Endothelial cell of umbilical vein (primary cell): ENCODE measurements around the gene NPTN. TPM values are rescaled to one million over a fixed set of nuclear protein-coding genes. Genes with fewer than 3 reads are reported as not detected.

ENCODE experiments used
- BruUV-seq: library from RNA; stranded (reverse); fragments of 400-500 nt; replicated peaks from 2 replicates; lab custom pipeline; 2021; lab: Mats Ljungman, UMichigan
- CTCF ChIA-PET: fragments of 300-600, 350-600 bp; sonication (Branson Sonifier 250); formaldehyde crosslinking; loops from one replicate; lab custom pipeline; 2021; ENCODE audit warnings: antibody characterized with exemption, inconsistent platforms; lab: Charles Lee
- POLR2A ChIA-PET: fragments of 300-600, 350-600 bp; sonication (Branson Sonifier 250); formaldehyde crosslinking; loops from one replicate; lab custom pipeline; 2021; ENCODE audit warnings: antibody characterized with exemption, inconsistent platforms; lab: Charles Lee
- DNase-seq: peaks from one replicate; pipeline ENCODE4 v3.0.0-alpha.2; 2011; ENCODE audit warnings: low read depth, low spot score
- FAIRE-seq: peaks from 2 replicates; lab custom pipeline; 2011; peaks lifted over from hg19 to GRCh38; lab: Jason Lieb, UNC
- H2AFZ ChIP-seq: 2 replicates; pipeline ENCODE4 v1.6.0; 2012; ENCODE audit warnings: low read depth, low read length, control low read depth, inconsistent platforms
- H3K27ac ChIP-seq: 2 replicates; pipeline ENCODE4 v1.5.1; 2011; ENCODE audit warnings: low read depth, mild to moderate bottlenecking, control low read depth, low read length, moderate library complexity; ENCODE audit not compliant: insufficient read depth
- H3K27me3 ChIP-seq, 2 experiments: 2 replicates each; pipeline versions ENCODE4 v1.6.0 to v1.6.1; 2011; ENCODE audit warnings: low read length in 2 of 2, mixed read lengths in 1 of 2; ENCODE audit not compliant: control insufficient read depth in 2 of 2, insufficient read depth in 2 of 2
- H3K36me3 ChIP-seq, 2 experiments: 2 replicates in 1 of 2; 3 replicates in 1 of 2; pipeline ENCODE4 v1.5.1; 2011; ENCODE audit warnings: low read length in 2 of 2, mild to moderate bottlenecking in 1 of 2, moderate library complexity in 1 of 2; ENCODE audit not compliant: control insufficient read depth in 2 of 2, insufficient read depth in 2 of 2; ENCODE audit errors: extremely low read depth in 1 of 2
- H3K4me1 ChIP-seq: 3 replicates; pipeline ENCODE4 v1.5.1; 2011; ENCODE audit warnings: mild to moderate bottlenecking, low read length; ENCODE audit not compliant: control insufficient read depth, insufficient read depth; ENCODE audit errors: extremely low read depth
- H3K4me2 ChIP-seq: 2 replicates; pipeline ENCODE4 v1.6.1; 2011; ENCODE audit warnings: low read length, control low read depth, mixed read lengths; ENCODE audit not compliant: insufficient read depth
- H3K4me3 ChIP-seq, 3 experiments: fragments of 200-600 bp in 1 of 3; sonication (generic), shearing (Covaris generic) in 1 of 3; replicated peaks in 1 of 3; 2 replicates each; pipeline ENCODE4 v1.5.1; 2011 to 2016; ENCODE audit warnings: control low read depth in 3 of 3, low read length in 3 of 3, mild to moderate bottlenecking in 2 of 3, inconsistent platforms in 1 of 3, low read depth in 1 of 3, moderate library complexity in 1 of 3; ENCODE audit not compliant: insufficient read depth in 1 of 3
- H3K79me2 ChIP-seq: 2 replicates; pipeline ENCODE4 v1.6.0; 2012; ENCODE audit warnings: low read length, inconsistent platforms; ENCODE audit not compliant: control insufficient read depth, insufficient read depth
- H3K9ac ChIP-seq: replicated peaks from 2 replicates; pipeline ENCODE3; 2011; ENCODE audit warnings: low read length, control low read depth; ENCODE audit not compliant: insufficient read depth; ENCODE audit errors: extremely low read depth
- H3K9me1 ChIP-seq: replicated peaks from 3 replicates; pipeline ENCODE4 v1.6.0; 2011; ENCODE audit warnings: mild to moderate bottlenecking, low read length; ENCODE audit not compliant: control insufficient read depth, insufficient read depth; ENCODE audit errors: extremely low read depth
- H3K9me3 ChIP-seq: replicated peaks from 2 replicates; pipeline ENCODE4 v1.5.1; 2012; ENCODE audit warnings: low read length, inconsistent platforms; ENCODE audit not compliant: control insufficient read depth, insufficient read depth
- H4K20me1 ChIP-seq: replicated peaks from 2 replicates; pipeline ENCODE3; 2011; ENCODE audit warnings: mild to moderate bottlenecking, low read length; ENCODE audit not compliant: control insufficient read depth, insufficient read depth; ENCODE audit errors: extremely low read depth
- CTCF ChIP-seq, 2 donors: IDR thresholded peaks; 1 replicate in 1 of 2; 2 replicates in 1 of 2; pipeline ENCODE4 v1.5.1; 2011; ENCODE audit warnings: low read length in 2 of 2, mild to moderate bottlenecking in 2 of 2, moderate library complexity in 2 of 2, control low read depth in 1 of 2, inconsistent platforms in 1 of 2, low read depth in 1 of 2; ENCODE audit not compliant: insufficient read depth in 1 of 2; ENCODE audit errors: extremely low read depth in 1 of 2
- EZH2 ChIP-seq: IDR thresholded peaks from 2 replicates; pipeline ENCODE4 v1.6.1; 2012; ENCODE audit warnings: borderline replicate concordance, low read depth, mild to moderate bottlenecking, moderate library complexity, low read length, inconsistent platforms; ENCODE audit not compliant: severe bottlenecking
- FOS ChIP-seq: IDR thresholded peaks from 2 replicates; pipeline ENCODE4 v1.6.1; 2011; ENCODE audit warnings: mild to moderate bottlenecking, low read length, moderate library complexity, borderline replicate concordance; ENCODE audit not compliant: insufficient read depth
- GATA2 ChIP-seq: IDR thresholded peaks from 2 replicates; pipeline ENCODE4 v1.7.0; 2011; ENCODE audit warnings: low read depth, mild to moderate bottlenecking, moderate library complexity, mixed read lengths, low read length; ENCODE audit not compliant: insufficient read length, insufficient read depth
- JUN ChIP-seq: IDR thresholded peaks from 2 replicates; pipeline ENCODE4 v1.6.1; 2011; ENCODE audit warnings: borderline replicate concordance, low read depth; ENCODE audit not compliant: insufficient read length, insufficient read depth
- MAX ChIP-seq: IDR thresholded peaks from 2 replicates; pipeline ENCODE4 v1.6.1; 2011; ENCODE audit not compliant: insufficient read depth, insufficient read length
- MYC ChIP-seq: IDR thresholded peaks from one replicate; pipeline ENCODE4 v1.6.1; 2011; ENCODE audit warnings: mild to moderate bottlenecking, low read depth, low read length
- POLR2A ChIP-seq: IDR thresholded peaks from 2 replicates; pipeline ENCODE4 v1.6.1; 2012; ENCODE audit warnings: low read depth, mild to moderate bottlenecking, control low read depth, low read length
- POLR2AphosphoS5 ChIP-seq: IDR thresholded peaks from 2 replicates; pipeline ENCODE4 v1.6.1; 2012; ENCODE audit warnings: low read depth, mild to moderate bottlenecking, control low read depth, low read length, moderate library complexity; ENCODE audit not compliant: insufficient read depth
- dilution Hi-C: fragments of 300-500 bp; cut with MboI; formaldehyde crosslinking; loops from one replicate; pipeline ENCODE4 v1.15.0; 2019; ENCODE audit warnings: low sequenced_read_pairs; ENCODE audit not compliant: extremely low pct_ligation_motif_present
- intact Hi-C: fragments of 100-400 bp; cut with micrococcal nuclease; formaldehyde crosslinking; loops from one replicate; pipeline ENCODE4 v1.10.0; 2022
- polyA plus RNA-seq, 4 experiments: library from polyadenylated mRNA; depleted of rRNA in 3 of 4; stranded (reverse) in 3 of 4; unstranded in 1 of 4; fragments of >200 nt; gene quantifications; 2 replicates each; pipeline versions ENCODE4 v1.2.1 to v1.2.3, GENCODE V29; 2011 to 2012; ENCODE audit warnings: missing spikeins in 1 of 4
- total RNA-seq: library from RNA; stranded (reverse); gene quantifications from 2 replicates; pipeline ENCODE4 v1.2.3, GENCODE V29; 2021

NPTN gene
- total and polyA plus RNA-seq, 2 donors (not counting 3 experiments of a cell fraction or from before 2014, with no cell fraction given): 77.4 to 81.3 TPM

- Histone ChIP-seq H3K4me3 (no peak overlapping the region), H3K9ac (no peak overlapping the region), H3K4me2 (no peak overlapping the region), H3K27me3 (peaks cover 3 to 7% of the 10 kb centered on the region in 2 experiments), H3K9me1 (no peaks in the 10 kb centered on the region), H3K27ac (no peak overlapping the region), H3K9me3 (no peaks in the 10 kb centered on the region), H2AFZ (no peak overlapping the region), H3K36me3 (no peaks in the 10 kb centered on the region), H3K79me2 (peaks cover 3% of the 10 kb centered on the region), H4K20me1 (no peaks in the 10 kb centered on the region), H3K4me1 (peaks cover 5% of the 10 kb centered on the region)
- CTCF ChIA-PET: interaction anchor here (0.5 to 10.8 kb wide), 3 partner anchors 18 to 1679 kb away, joined by 3 to 368 read pairs (median 105); partner anchors contain the start of gene NPTN
- FAIRE-seq: no peak
- POLR2A ChIA-PET: no interaction called here
- BruUV-seq: no TSS peak
- DNase-seq: no peak
- intact Hi-C loops (no loop called here), dilution Hi-C loops (no loop called here)
- TF ChIP-seq CTCF (IDR thresholded peaks at IDR 0.05; ENCODE audit: extremely low read depth in 1 of 2, insufficient read depth in 1 of 2, low read depth in 1 of 2, low read length in 2 of 2) (no peak), FOS (no peak), MYC (no peak), JUN (no peak), POLR2A (no peak), GATA2 (no peak), MAX (no peak), EZH2 (no peak), POLR2AphosphoS5 (no peak)
Observed at GRCh38 chr15:73679964-73680363, 46.8 kb upstream of the NPTN start.
